Measurements from ENCODE around the gene PPP1R14B.

Gene PPP1R14B

GRCh38 chr11:64246871-64247728, at the start of gene PPP1R14B:
Gene PPP1R14B (minus strand): TSS chr11:64246943. CDS start chr11:64246673, 270 bp downstream.
- Mint-ChIP-seq H3K4me1 (ENCODE audit: low read depth) (peaks cover 44% of the 10 kb centered on the region), H3K9me3 (no peaks in the 10 kb centered on the region), H3K27me3 (no peaks in the 10 kb centered on the region), H3K27ac (peak within 1 kb of the TSS; percentile 98), H3K4me3 (peak within 1 kb of the TSS; percentile 95), H3K36me3 (ENCODE audit: low read depth) (peaks cover 40% of the 10 kb centered on the region)
- DNase-seq = peak; percentile 88

GRCh38 chr11:64296236-64296635, 49.5 kb upstream of the PPP1R14B start:
- Mint-ChIP-seq H3K9me3 (no peaks in the 10 kb centered on the region), H3K4me3 (no peak overlapping the region), H3K36me3 (ENCODE audit: low read depth) (no peaks in the 10 kb centered on the region), H3K4me1 (ENCODE audit: low read depth) (peaks cover 22% of the 10 kb centered on the region), H3K27ac (no peak overlapping the region), H3K27me3 (peaks cover 87% of the 10 kb centered on the region)
- no peak for DNase-seq

GRCh38 chr11:64295760-64296159, 49.0 kb upstream of the PPP1R14B start:
- H3K27me3 Mint-ChIP-seq = peaks cover 88% of the 10 kb centered on the region
- H3K4me1 Mint-ChIP-seq (ENCODE audit: low read depth) = peaks cover 19% of the 10 kb centered on the region
- no peaks in the 10 kb centered on the region for H3K36me3 Mint-ChIP-seq (ENCODE audit: low read depth)
- H3K9me3 Mint-ChIP-seq = no peaks in the 10 kb centered on the region
- no peak overlapping the region for H3K4me3 Mint-ChIP-seq
- DNase-seq = no peak
- H3K27ac Mint-ChIP-seq = no peak overlapping the region

GRCh38 chr11:64294774-64295173, 48.0 kb upstream of the PPP1R14B start:
- no peak overlapping the region for H3K27ac Mint-ChIP-seq
- no peaks in the 10 kb centered on the region for H3K36me3 Mint-ChIP-seq (ENCODE audit: low read depth)

GRCh38 chr11:64292460-64293254, 45.9 kb upstream of the PPP1R14B start:
- Mint-ChIP-seq H3K9me3 (no peaks in the 10 kb centered on the region), H3K27me3 (peaks cover 63% of the 10 kb centered on the region), H3K27ac (no peak overlapping the region), H3K4me1 (ENCODE audit: low read depth) (peaks cover 7% of the 10 kb centered on the region), H3K4me3 (peak overlapping the region; percentile 47), H3K36me3 (ENCODE audit: low read depth) (no peaks in the 10 kb centered on the region)
- no peak for DNase-seq

More at GRCh38 chr11:64294774-64295173, 48.0 kb upstream of the PPP1R14B start:
- DNase-seq = no peak
- Mint-ChIP-seq H3K4me1 (ENCODE audit: low read depth) (peaks cover 12% of the 10 kb centered on the region), H3K4me3 (no peak overlapping the region), H3K27me3 (peaks cover 84% of the 10 kb centered on the region), H3K9me3 (no peaks in the 10 kb centered on the region)

- H3K27me3 Mint-ChIP-seq = peaks cover 56% of the 10 kb centered on the region
- peaks cover 5% of the 10 kb centered on the region for H3K4me1 Mint-ChIP-seq (ENCODE audit: low read depth)
- DNase-seq = peak; percentile 46
- no peak overlapping the region for H3K27ac Mint-ChIP-seq
- H3K36me3 Mint-ChIP-seq (ENCODE audit: low read depth) = no peaks in the 10 kb centered on the region
- no peaks in the 10 kb centered on the region for H3K9me3 Mint-ChIP-seq
- peak overlapping the region; percentile 47 for H3K4me3 Mint-ChIP-seq
Measured at GRCh38 chr11:64291752-64292459, 45.2 kb upstream of the PPP1R14B start.

- H3K36me3 Mint-ChIP-seq (ENCODE audit: low read depth) = no peaks in the 10 kb centered on the region
- H3K4me3 Mint-ChIP-seq = no peak within 1 kb of the TSS
- H3K9me3 Mint-ChIP-seq = no peaks in the 10 kb centered on the region
- DNase-seq = no peak
- H3K4me1 Mint-ChIP-seq (ENCODE audit: low read depth) = peaks cover 11% of the 10 kb centered on the region
- no peak within 1 kb of the TSS for H3K27ac Mint-ChIP-seq
- H3K27me3 Mint-ChIP-seq = peaks cover 50% of the 10 kb centered on the region
Measured at GRCh38 chr11:64291262-64291751, 44.6 kb upstream of the PPP1R14B start, which contains the start of gene KCNK4. Gene KCNK4 (plus strand): TSS chr11:64291302. CDS start chr11:64293019, 1,717 bp downstream.

- no peak overlapping the region for H3K27ac Mint-ChIP-seq
- no peak for DNase-seq
- no peak overlapping the region for H3K4me3 Mint-ChIP-seq
- no peaks in the 10 kb centered on the region for H3K9me3 Mint-ChIP-seq
- peaks cover 43% of the 10 kb centered on the region for H3K27me3 Mint-ChIP-seq
- H3K36me3 Mint-ChIP-seq (ENCODE audit: low read depth) = no peaks in the 10 kb centered on the region
- peaks cover 13% of the 10 kb centered on the region for H3K4me1 Mint-ChIP-seq (ENCODE audit: low read depth)
Measured at GRCh38 chr11:64290352-64291261, 43.9 kb upstream of the PPP1R14B start.

GRCh38 chr11:64289002-64289564, 42.3 kb upstream of the PPP1R14B start:
- no peak for DNase-seq
- Mint-ChIP-seq H3K9me3 (no peaks in the 10 kb centered on the region), H3K4me3 (no peak overlapping the region), H3K27me3 (peaks cover 30% of the 10 kb centered on the region), H3K4me1 (ENCODE audit: low read depth) (peaks cover 15% of the 10 kb centered on the region), H3K27ac (no peak overlapping the region), H3K36me3 (ENCODE audit: low read depth) (peaks cover 3% of the 10 kb centered on the region)

GRCh38 chr11:64288353-64288750, 41.6 kb upstream of the PPP1R14B start:
- Mint-ChIP-seq H3K4me1 (ENCODE audit: low read depth) (peaks cover 18% of the 10 kb centered on the region), H3K4me3 (no peak overlapping the region), H3K27ac (no peak overlapping the region), H3K9me3 (no peaks in the 10 kb centered on the region), H3K27me3 (peaks cover 22% of the 10 kb centered on the region), H3K36me3 (ENCODE audit: low read depth) (peaks cover 3% of the 10 kb centered on the region)
- no peak for DNase-seq

- Mint-ChIP-seq H3K27me3 (peaks cover 17% of the 10 kb centered on the region), H3K27ac (no peak overlapping the region), H3K9me3 (no peaks in the 10 kb centered on the region), H3K4me1 (ENCODE audit: low read depth) (peaks cover 23% of the 10 kb centered on the region), H3K36me3 (ENCODE audit: low read depth) (peaks cover 6% of the 10 kb centered on the region), H3K4me3 (no peak overlapping the region)
- no peak for DNase-seq
Measured at GRCh38 chr11:64287676-64288352, 41.1 kb upstream of the PPP1R14B start.

GRCh38 chr11:64286801-64287159, 40.0 kb upstream of the PPP1R14B start:
- Mint-ChIP-seq H3K36me3 (ENCODE audit: low read depth) (peaks cover 10% of the 10 kb centered on the region), H3K27ac (no peak overlapping the region)

More at GRCh38 chr11:64286801-64287159, 40.0 kb upstream of the PPP1R14B start:
- no peaks in the 10 kb centered on the region for H3K9me3 Mint-ChIP-seq
- H3K27me3 Mint-ChIP-seq = peaks cover 11% of the 10 kb centered on the region
- H3K4me1 Mint-ChIP-seq (ENCODE audit: low read depth) = peaks cover 23% of the 10 kb centered on the region
- H3K4me3 Mint-ChIP-seq = peak overlapping the region; percentile 75
- no peak for DNase-seq
